GM21381 (cell line): ENCODE results near the gene CLEC4A.
"Not testable (repeated sequence)": the region's sequence is repeated elsewhere in the genome, so short reads cannot be mapped to it uniquely, and the experiment has no call there.

Experiments used
- ATAC-seq: cut with Tn5 transposase; IDR thresholded peaks from one replicate; pipeline ENCODE4 v1.9.1; 2021; ENCODE audit warnings: mild to moderate bottlenecking, moderate library complexity; ENCODE audit not compliant: unreplicated experiment

Gene CLEC4A

DNA sequence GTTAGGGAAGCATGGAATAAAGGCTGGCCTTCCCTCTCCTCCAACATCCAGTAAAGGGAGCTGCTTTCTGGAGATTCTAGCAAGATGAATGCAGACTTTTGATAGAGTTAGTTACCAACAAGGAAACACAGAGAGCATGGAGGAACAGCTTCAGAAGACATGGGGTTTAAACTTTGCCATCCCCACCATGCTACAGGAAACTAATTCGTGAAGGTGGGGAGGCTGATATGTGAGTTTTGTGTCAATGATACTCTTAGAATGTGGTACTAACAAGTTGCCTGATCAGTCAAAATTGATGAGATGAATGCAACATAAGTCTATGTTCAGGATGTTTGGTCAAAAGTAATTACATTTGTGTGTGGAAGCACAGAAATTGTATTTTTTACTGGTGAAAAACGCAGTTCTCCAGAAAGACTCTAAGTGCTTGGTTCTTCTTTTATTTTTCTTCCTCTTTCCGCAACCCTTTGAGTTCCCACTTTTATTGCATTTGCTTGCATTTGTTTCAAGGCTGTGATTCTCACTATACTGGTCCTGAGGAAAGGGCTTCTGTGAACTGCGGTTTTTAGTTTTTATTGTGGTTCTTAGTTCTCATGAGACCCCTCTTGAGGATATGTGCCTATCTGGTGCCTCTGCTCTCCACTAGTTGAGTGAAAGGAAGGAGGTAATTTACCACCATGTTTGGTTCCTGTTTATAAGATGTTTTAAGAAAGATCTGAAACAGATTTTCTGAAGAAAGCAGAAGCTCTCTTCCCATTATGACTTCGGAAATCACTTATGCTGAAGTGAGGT lies at the start of gene CLEC4A:
TSS of gene CLEC4A (plus strand) at position 494 of the 789 bp plus-strand sequence. CDS start at position 756, 262 bp downstream.
- no peak for ATAC-seq

DNA sequence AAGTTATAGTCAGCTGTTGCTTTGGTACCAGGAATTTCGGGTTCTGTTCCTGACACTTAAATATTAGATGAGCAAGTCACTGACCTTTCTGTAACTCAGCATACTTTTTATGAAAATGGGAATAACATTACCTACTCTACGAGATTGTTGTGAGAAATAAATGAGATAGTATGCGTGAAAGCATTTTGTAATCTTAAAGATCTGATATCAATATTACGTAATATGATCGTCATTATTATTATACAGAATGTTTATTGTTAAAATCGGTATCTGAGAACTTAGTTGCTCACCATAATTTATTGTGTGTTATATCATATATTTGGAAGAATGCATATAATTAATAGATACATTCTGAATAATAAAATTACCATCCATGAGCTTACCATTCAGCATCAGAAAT lies 47.5 kb upstream of the CLEC4A start:
- ATAC-seq: no peak

DNA sequence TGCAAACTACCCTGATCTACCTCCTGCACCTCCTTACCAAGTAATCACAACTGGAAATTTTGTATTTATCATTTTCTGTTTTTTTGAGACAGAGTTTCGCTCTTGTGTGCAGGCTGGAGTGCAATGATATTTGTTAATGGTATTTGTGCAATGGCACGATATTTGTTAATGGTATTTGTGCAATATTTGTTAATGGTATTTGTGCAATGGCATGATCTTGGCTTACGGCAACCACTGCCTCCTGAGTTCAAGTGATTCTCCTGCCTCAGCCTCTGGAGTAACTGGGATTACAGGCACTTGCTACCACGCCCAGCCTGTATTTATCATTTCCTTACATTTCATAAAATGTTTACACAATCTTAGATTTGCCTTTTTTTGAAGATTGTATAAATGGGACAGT lies 47.1 kb upstream of the CLEC4A start:
- ATAC-seq: no peak

DNA sequence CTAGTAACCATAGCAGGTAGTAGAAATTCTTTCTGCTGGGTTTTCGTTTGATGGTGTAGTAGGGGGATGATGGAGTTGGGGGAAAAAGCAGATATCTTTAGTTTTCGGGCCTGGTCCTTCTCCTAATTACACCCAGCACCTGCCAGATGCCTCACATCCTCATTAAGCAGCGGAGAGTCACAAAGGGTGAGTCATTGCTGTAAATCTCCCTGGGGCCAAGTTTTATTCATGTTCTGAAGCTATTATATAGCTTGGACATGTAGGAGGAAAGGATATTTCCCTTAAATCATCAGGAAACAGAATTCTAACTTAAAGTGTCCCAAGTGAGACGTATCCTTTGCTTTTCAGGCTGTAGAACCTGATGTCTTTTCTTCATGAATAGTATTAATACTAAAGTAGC lies 46.2 kb upstream of the CLEC4A start:
- no peak for ATAC-seq

DNA sequence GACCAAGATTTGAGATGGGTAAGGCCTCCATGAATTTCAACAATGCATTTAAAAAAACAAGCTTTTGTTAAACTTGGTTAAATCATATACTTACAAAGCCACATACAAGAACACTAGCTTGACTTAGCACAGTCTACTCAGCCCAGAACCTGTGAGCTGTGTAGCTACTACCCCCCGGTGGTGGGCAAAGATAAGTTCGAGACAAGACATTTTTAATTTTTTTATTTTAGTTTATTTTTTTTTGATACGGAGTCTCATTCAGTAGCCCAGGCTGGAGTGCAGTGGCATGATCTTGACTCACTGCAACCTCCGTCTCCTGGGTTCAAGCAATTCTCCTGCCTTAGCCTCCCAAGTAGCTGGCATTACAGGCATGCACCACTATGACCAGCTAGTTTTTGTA lies 45.0 kb upstream of the CLEC4A start:
- ATAC-seq: no peak

DNA sequence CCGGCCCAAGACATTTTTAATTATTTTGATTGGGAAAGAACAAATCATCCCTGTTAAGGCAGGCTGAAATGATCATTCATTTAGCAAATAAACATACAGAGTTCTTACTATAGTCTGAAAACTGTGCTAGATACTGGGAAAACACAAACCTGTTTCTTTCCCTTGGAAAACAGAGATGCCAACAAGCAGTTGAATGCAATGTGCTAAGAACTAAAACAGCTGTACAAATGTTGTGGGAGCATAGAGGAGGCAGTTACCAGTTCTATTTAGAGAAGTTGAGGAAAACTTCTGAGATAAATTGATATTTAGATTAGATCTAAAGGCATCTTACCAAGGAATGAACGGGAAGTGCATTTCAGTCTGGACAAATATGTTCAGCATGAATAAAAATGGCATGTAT lies 44.5 kb upstream of the CLEC4A start:
- ATAC-seq: no peak

DNA sequence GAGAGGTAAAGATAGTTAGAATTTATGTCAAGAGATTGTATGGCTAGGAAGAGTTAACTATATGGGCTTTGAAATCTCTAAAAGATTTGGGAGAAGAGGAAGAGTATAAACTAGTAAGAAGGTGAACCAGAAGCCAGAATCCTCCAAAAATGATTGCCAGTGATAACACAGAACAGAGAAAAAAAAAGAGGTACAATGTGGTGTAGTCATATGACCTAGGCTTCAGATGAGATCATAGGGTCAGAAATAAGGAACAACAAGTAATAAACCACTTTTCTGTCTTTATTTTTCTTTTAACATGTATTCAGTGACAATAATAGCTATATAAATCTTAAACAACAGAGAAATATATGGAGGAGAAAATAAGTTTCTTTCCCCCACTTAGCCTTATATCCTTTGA lies 43.3 kb upstream of the CLEC4A start:
- no peak for ATAC-seq

DNA sequence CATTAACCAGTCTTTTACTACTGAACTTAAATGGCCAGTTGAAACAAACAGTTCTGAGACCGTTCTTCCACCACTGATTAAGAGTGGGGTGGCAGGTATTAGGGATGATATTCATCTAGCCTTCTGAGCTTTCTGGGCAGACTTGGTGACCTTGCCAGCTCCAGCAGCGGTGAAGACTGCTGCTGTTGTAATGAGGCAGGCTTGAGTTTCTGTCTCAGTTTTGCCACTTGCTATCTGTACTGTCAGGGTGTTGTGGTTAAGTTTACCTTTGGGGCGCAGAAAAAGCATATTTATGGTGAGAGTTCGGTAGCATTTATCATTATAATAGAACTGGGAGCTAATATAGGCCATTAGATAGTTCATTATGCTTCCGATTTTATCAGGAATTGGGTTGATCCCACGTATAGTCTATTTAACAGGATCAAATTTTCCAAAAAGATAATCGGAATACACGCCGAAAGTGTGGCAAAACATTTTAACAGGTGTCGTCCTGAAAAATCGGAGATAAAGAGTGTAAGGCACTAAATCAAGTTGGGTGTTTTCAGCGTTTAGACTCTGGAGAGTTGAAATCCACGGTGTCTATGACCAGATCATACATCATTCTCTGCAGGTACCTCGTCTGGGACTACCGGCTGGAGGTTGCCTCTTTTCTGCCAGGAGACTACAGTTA lies 42.0 kb upstream of the CLEC4A start:
- no peak for ATAC-seq

DNA sequence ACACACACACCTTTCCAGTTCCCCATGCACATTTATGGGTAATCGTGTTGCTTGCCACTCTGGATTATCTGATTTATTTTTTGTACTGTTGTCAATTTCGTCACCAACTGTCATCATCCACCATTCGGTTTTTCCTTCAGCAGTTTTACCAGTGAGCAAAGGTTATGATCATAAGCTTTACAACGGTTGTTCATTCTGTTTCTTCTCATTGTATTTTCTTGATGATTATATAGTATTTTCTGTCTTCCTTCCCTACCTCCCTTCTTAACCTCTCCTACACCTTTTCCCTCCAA lies 40.7 kb upstream of the CLEC4A start:
- no peak for ATAC-seq

DNA sequence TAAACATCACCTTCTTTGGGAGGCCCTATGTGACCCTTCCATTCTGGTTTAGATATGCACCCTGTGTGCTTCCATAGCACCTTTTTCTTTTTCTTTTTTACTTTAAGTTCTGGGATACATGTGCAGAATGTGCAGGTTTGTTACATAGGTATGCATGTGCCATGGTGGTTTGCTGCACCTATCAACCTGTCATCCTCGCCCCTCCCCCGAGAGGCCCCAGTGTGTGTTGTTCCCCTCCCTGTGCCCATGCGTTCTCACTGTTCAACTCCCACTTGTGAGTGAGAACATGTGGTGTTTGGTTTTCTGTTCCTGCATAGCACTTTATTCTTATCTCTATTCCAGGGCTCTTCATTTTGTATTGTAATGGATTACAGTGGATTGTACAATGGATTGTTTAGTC lies 39.1 kb upstream of the CLEC4A start:
- ATAC-seq: not testable (repeated sequence)

DNA sequence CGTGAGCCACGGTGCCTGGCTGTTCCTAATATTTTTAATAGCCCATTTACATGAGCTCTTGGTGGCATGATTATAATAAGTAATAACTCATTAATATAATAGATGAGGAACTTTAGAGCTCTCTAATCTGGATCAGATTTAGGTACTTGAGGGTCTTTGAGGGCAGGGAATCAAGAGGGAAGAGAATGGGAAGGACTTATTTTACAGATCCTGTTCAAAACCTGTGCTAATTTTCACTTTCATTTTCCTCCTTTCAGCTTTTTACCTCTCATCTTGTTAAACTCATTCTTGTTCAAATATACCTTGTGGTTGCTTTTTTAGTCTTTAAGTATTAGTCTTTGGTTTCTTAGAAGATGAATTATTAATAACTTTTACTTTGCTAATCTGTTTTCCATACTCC lies 35.8 kb upstream of the CLEC4A start:
- ATAC-seq: no peak

DNA sequence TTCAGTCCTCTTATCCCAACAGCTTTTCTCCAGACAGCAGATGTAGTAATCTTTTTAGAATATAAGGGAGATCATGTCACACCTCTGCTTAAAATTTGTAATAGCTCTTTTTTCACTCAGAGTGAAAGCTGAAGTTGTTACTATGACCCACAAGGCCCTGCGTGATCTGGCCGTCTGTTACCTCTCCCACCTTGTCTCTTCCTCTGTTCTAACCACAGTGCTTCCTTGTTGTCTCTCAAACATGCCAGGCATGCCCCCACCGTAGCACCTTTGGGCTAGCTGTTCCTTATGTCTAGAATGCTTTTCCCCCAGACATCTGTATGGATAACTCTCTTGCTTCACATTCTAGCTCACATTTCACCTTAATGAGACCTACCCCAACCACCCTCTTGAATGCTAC lies 34.8 kb upstream of the CLEC4A start:
- peak; percentile 79 for ATAC-seq

DNA sequence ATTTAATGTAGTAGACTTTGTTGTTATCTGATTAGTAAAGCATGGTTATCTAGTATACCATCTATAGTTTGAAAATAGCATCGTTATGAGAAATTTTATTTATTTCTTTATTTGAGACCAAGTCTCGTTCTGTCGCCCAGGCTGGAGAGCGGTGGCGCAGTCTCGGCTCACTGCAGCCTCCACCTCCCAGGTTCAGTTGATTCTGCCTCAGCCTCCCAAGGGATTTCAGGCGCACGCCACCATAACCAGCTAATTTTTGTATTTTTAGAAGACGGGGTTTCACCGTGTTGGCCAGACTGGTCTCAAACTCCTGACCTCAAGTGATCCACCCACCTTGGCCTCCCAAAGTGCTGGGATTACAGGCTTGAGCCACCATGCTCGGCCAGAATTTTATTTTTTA lies 34.1 kb upstream of the CLEC4A start:
- ATAC-seq: not testable (repeated sequence)

DNA sequence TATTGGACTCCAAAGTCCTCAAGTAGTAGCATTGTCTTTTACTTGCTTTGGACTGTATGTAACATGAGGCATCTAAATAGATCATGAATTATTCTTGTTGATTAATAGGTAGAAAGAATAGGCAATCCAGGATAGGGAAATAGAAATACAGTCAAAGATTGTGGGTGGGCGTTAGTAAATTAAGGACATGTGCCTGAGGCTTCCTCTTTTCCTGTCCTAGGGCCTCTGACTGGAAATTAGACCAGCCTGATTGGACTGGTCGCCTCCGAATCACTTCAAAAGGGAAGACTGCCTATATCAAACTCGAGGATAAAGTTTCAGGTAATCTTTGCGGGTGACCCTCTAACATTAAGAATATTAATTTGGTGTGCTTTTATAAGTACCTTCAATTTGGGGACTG lies 33.7 kb upstream of the CLEC4A start:
- ATAC-seq: no peak

DNA sequence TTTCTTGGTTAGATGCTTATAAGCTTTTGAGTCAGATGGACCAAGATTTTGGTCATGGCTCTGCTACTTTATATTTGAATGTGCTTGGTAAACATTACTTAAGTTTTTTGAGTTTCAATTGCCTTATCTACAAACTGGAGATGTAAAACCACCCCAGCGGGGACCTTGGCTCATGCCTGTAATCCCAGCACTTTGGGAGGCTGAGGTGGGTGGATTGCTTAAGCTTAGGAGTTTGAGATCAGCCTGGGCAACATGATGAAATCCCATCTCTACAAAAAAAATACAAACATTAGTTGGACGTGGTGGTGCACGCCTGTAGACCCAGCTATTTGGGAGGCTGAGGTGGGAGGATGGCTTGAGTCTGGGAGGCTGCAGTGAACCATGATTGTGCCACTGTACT lies 30.1 kb upstream of the CLEC4A start:
- ATAC-seq: no peak

DNA sequence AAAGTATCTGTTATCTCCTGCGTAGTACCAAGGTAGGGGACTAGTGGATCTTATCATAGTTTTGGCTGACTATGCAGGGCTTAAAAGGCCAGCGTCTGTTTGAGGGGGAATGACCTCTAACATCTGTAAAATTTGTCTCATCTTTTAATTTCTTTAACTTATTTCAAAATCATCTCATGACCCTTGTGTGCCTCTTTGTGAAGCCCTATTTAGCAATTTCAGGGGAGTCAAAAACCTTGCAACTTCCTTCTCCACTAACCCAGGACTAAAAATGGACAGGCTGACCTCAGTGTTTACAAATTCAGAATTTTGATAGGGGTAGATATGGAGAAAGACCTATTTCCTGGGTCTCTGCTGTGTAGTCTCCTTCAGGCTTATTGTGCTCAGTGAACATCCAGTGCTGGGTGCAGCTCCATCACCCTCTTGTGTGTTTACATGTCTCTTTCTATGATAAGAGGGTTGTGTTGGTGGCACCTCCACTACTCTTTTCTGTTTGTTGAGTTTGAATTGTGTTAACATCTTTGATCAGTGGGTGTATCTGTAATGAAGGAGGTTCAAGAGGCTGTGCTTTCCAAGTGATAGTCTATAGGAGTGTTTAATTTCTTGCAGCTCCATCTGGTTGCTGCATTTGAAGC lies 27.0 kb upstream of the CLEC4A start:
- ATAC-seq: no peak

DNA sequence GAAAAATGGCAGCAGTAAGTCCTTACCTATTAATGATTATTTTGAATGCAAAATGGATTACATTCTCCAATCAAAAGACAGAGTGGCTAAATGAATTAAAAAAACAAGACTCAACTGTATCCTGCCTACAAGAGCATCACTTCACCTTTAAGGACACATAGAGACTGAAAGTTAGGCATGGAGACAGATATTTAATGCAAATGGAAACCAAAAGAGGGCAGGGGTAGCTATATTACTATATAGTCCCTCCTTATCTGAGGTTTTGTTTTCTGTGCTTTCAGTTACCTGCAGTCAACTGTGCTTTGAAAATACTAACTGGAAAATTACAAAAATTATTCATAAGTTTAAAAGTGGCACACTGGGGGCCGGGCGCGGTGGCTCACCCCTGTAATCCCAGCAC lies 24.2 kb upstream of the CLEC4A start:
- no peak for ATAC-seq

DNA sequence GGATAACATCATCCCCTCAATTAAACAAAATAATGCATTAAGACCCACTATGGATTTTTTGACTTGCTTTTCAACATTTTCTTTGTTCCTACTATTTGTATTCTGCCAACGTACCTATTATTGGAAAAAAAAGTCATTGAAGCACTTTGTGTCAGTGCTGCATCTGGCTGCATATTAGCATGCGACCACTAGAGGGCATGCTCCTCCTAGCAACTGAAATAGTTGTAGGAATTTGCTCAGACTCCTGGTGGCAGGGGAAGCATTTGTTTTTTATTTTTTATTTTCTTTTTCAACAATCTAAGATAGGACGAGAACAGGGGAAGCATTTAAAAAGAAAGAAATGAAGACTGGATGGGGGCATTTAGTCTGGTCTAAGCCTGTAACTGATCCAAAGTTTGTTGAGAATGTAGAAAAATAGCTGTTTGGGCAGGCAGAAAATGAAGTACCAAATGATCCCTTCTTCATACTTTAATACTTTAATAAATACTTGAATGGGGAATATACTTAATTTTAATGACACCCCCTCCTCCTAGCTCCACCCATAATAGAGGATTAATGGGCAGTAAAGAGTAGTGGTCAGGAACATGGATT lies 14.5 kb upstream of the CLEC4A start:
- ATAC-seq: peak; percentile 51

DNA sequence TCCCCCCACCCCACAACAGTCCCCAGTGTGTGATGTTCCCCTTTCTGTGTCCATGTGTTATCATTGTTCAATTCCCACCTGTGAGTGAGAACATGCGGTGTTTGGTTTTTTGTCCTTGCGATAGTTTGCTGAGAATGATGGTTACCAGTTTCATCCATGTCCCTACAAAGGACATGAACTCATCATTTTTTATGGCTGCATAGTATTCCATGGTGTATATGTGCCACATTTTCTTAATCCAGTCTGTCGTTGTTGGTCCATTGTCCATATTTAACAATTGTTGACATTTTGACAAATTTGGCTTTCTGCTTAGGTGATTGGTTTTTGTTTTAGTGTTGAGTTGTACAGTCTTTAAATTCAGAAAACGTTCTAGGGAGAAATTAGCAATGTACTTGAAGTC lies 10.3 kb upstream of the CLEC4A start:
- ATAC-seq: not testable (repeated sequence)

DNA sequence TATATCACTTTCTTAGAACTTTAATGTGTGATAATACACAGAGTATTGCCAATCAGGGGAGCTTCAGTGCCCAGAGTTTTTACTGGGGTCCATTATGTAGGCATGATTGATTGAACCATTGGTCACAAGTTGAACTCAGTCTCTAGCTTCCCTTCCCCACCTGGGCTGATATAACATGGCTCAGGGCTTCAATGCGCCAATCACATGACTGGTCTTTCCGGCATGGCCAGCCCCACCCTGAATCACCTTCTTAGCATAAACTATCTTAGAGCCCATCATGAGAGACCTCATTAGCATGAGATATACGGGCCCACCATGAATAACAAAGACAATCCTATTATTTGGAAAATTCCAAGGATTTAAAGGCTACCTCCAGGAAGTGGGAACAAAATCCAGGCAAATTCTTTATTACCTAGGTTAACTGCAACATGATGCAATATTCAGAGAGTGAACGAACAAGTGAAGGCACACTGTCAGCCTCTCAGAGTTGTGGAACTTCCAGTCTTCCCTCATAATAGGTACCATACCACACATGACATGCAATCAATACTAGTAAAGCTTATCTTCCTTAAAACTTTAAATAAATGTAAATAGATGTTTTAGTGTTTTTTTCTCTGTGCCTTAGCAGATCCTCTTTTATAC lies 3.2 kb upstream of the CLEC4A start:
- no peak for ATAC-seq

DNA sequence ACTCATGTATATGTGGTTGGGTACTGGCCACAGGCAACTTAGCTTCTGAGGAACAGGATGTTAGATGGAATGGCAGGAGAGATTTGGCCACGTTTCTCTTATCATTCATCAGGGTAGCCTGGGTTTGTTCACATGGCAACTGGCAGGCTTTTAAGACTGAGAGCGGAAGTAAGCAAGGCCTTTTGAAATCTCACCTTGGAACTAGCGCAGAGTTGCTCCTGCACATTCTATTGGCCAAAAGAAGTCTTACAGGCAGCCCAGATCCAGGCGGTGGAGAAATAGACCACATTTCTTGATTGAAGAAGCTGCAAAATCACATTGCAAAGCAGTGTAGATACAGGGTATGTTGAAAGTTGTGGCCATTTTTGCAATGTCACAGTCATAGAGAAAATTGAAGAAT lies 3.7 kb downstream of the CLEC4A start:
- no peak for ATAC-seq
